Ishikawa (cell line): ENCODE data around the gene CUBN.

Experiments used
- CREB1 ChIP-seq: IDR thresholded peaks from 2 replicates; pipeline ENCODE4 v1.6.1; 2012; ENCODE audit warnings: low read depth
- EGR1 ChIP-seq: IDR thresholded peaks from 2 replicates; pipeline ENCODE4 v1.6.1; 2012
- EP300 ChIP-seq: IDR thresholded peaks from 2 replicates; pipeline ENCODE4 v1.6.1; 2012; ENCODE audit warnings: borderline replicate concordance
- FOXM1 ChIP-seq: IDR thresholded peaks from 2 replicates; pipeline ENCODE4 v1.6.1; 2012; ENCODE audit warnings: low read depth, borderline replicate concordance
- NFIC ChIP-seq: IDR thresholded peaks from 2 replicates; pipeline ENCODE4 v1.6.1; 2012
- RAD21 ChIP-seq: IDR thresholded peaks from 2 replicates; pipeline ENCODE4 v1.6.1; 2012; ENCODE audit warnings: low read depth
- REST ChIP-seq: IDR thresholded peaks from 2 replicates; pipeline ENCODE4 v1.6.1; 2012; ENCODE audit warnings: low read depth, mild to moderate bottlenecking
- TAF1 ChIP-seq: IDR thresholded peaks from 2 replicates; pipeline ENCODE4 v1.6.1; 2012; ENCODE audit warnings: low read depth, mild to moderate bottlenecking
- TCF12 ChIP-seq: IDR thresholded peaks from 2 replicates; pipeline ENCODE4 v1.6.1; 2012; ENCODE audit warnings: low read depth
- TEAD4 ChIP-seq: IDR thresholded peaks from 2 replicates; pipeline ENCODE4 v1.6.1; 2012
- USF1 ChIP-seq: IDR thresholded peaks from 2 replicates; pipeline ENCODE4 v1.6.1; 2012
- YY1 ChIP-seq: IDR thresholded peaks from 2 replicates; pipeline ENCODE4 v1.6.1; 2012; ENCODE audit warnings: low read depth
- ZBTB7A ChIP-seq: IDR thresholded peaks from 2 replicates; pipeline ENCODE4 v1.6.1; 2012; ENCODE audit warnings: low read depth
- TF ChIP-seq, protein P1 (sequence below): IDR thresholded peaks from 2 replicates; pipeline ENCODE4 v1.6.1; 2012

CUBN gene

DNA sequence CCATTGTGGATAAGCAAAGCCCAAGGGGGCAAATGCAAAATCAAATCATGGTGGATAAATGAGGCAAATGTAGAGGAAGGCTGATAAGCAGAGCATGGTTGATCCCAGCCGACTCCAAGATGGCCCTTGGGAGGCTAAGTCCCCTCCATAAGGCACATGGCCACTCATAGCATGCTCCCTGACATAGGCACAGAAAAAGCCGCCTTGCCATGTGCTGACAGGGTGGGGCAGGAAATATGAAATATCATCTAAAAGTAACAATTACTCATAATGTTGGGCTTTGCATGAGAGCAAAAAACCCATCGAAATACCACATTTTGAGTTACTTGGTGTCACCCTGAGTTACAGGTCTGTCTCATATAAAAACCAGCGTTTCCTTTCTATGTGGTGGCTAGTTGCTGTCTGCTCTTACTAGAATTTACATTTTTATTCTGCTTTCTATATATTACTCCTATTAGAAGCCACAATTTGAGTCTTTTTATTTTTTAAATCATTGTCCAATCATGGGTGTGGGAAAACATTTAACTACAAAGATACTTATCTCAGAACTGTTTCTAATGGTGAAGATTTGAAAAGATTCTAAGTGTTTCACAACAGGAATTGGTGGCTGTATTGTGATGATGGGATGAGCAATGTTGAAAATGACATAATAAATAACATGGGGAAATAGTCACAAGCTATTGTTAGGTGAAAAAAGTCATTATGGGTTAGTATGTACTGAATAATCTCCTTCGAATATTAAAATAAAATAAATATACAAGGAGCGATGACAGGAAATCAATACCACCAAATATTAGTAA, 102.7 kb downstream of the CUBN start:
- TF ChIP-seq YY1 (no peak), TEAD4 (no peak), RAD21 (no peak), FOXM1 (no peak), USF1 (no peak), TCF12 (no peak), NFIC (no peak), CREB1 (no peak)

DNA sequence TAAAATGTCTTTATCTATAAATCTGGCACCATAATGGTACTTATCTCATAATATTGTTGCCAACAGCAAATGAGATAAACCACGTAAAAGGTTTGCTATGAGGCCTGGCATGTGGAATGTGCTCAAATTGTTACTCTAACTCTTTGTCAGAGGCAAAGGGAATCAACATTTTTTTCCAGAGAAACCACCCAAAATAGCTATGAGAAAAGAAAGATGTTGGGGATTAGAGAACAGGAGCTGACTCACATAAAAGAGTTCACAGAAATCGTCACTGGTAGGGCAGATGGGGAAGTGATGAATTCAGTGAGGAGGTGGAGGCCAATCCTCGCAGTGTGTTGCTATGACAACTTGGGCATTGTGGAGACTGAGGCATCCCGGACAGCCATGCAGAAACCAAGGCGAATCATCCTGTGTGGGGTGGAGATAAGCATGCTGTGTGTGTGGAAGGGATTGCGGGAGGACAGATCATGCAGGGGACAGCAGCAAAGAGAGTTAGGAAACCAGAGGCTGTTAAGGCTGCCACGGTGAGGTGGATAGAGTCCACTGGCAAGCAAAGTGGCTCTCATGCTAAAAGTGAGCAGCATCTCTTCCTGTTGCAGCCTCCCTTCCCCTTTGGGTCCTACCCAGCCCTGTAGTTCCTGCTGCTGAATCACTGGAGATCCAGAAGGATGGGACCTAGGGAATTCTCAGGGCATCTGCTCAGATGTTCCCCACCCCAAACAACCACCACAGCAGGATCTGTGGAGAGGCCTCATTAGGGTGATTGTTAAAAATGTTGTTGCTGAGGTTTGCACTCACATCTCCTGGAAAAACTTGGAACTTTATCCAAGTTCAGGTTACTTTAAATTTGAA, 103.9 kb downstream of the CUBN start:
- no peak for TF ChIP-seq CREB1
- no peak for TF ChIP-seq REST
- no peak for TF ChIP-seq RAD21
- no peak for TF ChIP-seq EGR1
- no peak for TF ChIP-seq YY1
- no peak for TF ChIP-seq EP300
- TF ChIP-seq USF1, result no peak
- no peak for TF ChIP-seq FOXM1
- no peak for TF ChIP-seq TEAD4
- no peak for TF ChIP-seq NFIC

DNA sequence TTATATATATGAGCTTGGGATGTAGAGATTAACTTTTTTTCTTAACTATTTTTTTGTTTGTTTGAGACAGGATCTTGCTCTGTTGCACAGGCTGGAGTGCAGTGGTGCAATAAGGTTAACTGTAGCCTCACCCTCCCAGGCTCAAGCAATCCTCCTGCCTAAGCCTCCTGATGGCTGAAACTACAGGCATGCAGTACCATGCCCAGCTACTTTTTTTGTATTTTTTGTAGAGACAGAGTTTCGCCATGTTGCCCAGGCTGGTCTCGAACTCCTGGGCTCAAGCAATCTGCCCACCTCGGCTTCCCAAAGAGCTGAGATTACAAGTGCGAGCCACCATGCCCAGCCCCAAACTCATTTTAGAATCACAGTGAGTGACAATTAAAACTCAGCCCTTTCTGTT, 105.2 kb downstream of the CUBN start:
- TF ChIP-seq EP300, result no peak
- no peak for TF ChIP-seq USF1
- no peak for TF ChIP-seq FOXM1
- no peak for TF ChIP-seq NFIC
- no peak for TF ChIP-seq TAF1
- no peak for TF ChIP-seq YY1
- TF ChIP-seq REST, result no peak
- TF ChIP-seq RAD21, result no peak
- no peak for TF ChIP-seq ZBTB7A
- TF ChIP-seq, protein P1, sequence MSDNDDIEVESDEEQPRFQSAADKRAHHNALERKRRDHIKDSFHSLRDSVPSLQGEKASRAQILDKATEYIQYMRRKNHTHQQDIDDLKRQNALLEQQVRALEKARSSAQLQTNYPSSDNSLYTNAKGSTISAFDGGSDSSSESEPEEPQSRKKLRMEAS, result no peak
- no peak for TF ChIP-seq EGR1

DNA sequence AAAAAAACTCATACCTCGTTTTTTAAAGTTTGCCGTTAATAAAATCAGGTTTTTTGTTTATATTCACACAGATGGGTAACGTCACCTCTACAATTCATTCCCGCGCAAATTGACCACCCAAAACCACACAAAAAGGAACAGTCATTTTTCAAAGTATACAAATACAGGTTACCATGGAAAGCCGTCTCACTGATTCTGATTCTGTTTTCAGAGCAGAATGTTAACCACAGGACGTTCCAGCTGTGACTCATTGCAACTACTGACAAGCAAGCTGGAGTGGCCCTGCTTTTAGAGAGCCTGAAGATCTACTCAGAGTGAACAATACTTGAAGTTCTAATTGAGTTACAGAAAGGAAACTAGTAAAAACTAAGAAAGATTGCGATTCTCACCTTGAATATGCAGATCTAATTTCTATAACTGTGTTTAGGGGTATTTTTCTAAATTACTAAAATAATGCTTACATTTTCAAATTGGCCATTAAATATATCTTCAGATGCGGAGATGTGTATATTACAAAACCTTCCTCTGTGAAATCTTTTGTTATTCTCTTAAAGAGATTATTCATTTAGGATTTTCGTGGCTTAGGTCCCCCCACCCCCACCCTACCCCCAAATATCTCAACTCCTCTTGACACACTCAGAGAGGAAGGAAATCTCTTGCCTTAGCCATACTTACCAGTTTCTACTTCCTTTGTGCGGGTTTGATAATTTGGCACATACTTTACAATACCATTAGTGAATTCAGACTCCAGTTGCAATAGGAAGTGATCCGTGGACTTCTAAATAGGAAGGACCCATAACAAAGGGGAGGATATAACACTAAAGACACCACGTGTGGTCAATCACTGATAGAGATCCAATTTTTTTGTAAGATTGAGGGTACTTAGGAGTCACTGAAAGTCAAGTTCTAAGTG, 106.0 kb downstream of the CUBN start:
- no peak for TF ChIP-seq TAF1
- TF ChIP-seq, protein P1, result no peak
- TF ChIP-seq REST, result no peak
- no peak for TF ChIP-seq FOXM1
- no peak for TF ChIP-seq TEAD4
- no peak for TF ChIP-seq CREB1
- TF ChIP-seq USF1, result no peak
